ELR (cell line): ENCODE results near the gene ZNF816.
"Not testable (repeated sequence)": the region's sequence is repeated elsewhere in the genome, so short reads cannot be mapped to it uniquely, and the experiment has no call there.

Experiments used
- DNase-seq: peaks from one replicate; pipeline ENCODE4 v3.0.0-alpha.2; 2015; ENCODE audit warnings: low read depth

Gene ZNF816

DNA sequence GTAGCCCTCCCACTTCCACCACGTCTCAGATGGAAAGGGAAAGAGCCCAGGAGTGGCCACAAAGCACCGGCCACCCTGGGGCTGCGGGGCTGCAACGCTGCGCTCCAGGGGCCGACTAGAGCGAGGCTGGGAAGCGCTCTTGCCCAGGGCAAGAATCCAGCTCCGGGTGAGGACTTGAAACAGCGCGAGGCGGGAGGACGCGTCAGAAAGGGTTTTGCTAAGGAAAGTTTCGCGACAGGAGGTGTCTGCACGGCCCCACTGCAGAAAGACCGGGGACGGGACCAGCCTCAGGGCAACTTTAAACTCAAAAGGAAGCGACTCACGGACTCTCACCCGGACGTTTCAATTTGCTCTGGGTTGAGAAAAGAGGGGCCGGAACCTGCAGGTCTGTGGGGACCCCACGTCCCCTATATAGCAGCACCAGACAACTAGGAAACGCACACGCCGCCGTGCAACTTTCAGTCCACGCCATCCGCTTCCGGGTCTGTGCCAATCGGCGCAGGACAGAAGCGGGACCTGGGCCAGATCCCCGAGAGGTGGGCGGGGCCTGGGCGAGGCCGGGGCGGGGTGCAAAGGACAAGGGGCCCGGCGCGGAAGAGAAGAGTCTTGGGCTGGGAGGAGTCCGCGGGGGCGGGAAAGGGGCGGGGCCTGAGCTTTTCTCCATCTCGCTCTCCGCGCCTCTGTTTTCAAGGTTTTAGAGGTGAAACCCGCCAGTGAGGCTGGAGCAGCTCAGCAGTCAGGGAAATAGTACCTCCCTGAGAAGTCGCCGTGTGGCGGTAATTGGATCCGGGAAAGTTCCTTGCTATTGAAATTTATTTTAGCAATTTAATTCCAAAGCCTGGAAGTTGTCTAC, at the start of gene ZNF816:
ZNF816 (minus strand) TSS at position 488 of the 853 bp plus-strand sequence. CDS start 6,792 bp downstream, outside the sequence.
- peak; percentile 96 for DNase-seq

DNA sequence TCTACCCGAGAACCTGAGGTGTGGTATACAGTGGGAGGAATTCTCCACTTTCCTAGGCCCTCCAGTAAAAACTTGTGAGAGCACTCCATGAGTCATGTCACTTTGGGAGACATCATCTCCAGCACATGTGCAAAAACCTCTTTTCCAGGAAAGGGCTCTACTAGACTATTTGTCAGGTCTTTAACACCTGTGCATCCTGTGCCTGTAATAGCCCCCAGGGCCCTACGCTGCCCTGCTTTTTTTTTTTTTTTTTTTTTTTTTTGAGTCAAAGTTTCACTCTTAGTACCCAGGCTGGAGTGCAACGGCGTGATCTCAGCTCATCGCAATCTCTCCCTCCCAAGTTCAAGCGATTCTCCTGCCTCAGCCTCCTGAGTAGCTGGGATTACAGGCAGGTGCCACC, 49.3 kb upstream of the ZNF816 start:
- DNase-seq: no peak

DNA sequence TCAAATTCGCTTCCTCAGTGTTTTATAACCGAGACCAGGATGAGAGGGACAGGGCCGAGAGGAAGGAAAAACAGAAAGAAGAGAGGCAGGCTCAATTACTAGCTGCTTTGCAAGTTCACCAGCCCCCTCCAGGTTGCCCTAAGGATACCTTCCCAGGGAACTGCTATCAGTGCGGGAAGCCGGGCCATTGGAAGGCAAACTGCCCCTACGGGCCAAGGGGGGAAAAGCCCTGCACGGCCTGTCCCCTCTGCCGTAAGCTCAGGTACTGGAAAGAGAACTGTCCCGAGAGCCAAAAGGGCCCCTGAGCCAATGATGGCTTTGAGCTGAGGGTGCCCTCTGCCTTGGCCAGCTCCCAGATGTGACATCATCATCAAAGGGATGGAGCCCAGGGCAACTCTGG, 47.8 kb upstream of the ZNF816 start:
- DNase-seq: no peak

DNA sequence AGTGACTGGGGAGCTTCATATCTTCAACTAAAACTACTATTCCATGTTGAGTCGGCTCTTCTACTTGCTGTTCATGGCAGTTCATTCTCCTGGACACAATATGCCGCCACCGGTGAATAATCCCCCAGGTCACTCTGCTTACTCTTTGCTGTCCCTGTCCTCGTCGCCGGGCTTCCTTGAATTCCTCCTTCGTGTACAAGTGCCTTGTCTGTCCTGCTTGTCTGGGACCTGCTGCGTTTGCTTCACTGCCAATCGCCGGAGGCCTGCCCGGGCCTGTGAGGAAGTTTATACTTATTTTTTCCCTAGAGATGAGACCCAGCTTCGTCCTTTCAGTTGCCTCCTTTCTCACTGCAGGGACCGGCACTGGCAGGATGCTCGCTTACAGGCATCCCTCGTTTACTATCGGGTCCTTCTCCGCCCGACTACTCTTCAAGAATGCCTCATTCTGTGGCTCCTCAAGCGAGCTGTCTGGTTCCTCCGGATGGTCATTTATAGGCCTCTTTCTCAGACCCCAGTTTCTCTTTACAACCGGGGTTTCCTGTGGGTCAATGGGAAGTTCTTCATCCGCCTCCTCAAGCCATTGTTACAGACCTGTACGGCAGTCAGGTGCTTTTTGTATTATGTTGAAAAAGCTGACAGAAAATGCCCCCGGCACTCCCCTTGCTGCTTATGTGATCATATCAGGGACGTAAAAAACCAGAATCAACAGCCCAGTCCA, 45.5 kb upstream of the ZNF816 start:
- DNase-seq: no peak

DNA sequence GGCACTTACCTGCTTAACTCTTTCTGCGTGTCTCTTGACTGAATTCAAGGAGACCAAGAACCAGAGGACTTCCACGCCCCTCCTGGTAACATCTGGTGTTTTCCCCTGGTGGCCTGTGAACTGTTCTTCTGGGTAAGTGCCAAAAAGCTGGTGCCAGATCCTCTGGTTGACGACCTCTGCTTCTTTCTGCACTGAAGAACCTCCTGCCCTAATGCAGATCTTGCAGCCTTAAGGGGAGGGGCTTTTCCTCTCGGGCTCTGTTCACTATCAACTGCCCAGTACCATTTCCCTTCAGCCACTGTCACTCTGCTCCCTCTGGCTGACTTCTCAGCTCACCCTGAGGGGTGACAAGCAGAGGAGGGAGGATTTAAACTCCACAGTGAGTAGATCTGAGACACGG, 44.9 kb upstream of the ZNF816 start:
- no peak for DNase-seq

DNA sequence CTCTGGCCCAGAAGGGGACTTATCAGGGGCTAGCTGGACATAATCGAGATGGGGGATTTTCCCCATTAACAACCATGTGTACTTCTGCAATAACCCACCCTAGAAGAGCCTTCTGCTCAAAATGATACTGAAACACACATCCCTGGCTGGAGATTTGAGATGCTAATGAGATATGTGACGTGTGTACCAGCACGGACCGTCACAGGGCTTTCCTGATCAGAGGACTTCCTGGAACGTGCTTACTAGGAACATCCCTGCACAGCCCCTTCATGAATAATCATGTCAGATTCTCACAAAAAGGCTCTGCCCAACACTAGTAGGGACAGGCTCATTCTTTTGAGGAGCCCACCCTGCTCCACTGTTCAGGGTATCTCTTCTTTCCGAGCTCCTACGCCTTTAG, 44.5 kb upstream of the ZNF816 start:
- no peak for DNase-seq

DNA sequence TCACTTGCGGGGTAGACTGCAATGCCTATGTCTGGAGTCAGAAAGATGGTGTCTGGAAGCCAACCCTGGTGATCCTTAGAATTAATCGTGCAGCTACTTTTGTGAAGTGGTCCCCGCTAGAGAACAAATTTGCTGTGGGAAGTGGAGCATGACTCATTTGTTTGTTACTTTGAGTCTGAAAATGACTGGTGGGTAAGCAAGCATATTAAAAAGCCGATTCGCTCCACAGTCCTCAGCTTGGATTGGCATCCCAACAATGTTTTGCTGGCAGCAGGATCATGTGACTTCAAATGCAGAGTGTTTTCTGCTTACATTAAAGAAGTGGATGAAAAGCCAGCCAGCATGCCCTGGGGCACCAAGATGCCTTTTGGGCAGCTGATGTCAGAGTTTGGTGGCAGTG, 41.6 kb upstream of the ZNF816 start:
- DNase-seq: no peak

DNA sequence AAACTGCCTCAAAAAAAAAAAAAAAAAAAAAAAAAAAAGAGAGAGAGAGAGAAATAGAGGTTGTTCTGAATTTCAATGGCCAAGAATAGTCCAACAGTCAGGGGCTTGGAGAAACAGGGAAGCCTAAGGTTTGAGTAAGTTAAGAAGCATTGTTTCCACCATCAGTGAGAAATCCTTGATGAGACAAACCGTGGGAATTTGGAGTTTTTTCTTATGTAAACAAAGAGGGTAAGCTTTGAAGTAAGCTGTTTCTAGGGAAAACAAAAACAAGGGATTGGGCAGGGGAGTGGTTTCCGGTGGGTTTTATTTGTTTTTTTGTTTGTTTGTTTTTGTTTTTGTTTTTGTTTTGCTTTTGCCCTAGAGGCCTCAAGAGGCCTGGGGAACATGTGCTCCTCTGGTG, 39.8 kb upstream of the ZNF816 start:
- DNase-seq: peak; percentile 34

DNA sequence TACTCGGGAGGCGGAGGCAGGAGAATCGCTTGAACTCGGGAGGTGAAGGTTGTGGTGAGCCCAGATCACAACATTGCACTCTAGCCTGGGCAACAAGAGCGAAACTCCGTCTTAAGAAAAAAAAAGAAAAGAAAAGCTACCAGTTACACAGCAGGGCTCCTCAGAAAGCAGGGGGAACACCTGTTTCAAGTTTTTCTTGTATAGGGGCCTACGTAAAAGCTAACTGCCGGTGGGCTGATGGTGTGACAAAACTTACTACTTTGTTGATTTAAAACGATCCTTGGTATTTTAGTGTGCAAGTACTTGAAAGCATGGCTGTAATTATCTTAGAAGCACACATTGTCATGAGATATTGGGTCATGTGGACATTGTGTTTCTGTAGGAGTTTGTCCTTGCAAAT, 35.3 kb upstream of the ZNF816 start:
- DNase-seq: no peak

DNA sequence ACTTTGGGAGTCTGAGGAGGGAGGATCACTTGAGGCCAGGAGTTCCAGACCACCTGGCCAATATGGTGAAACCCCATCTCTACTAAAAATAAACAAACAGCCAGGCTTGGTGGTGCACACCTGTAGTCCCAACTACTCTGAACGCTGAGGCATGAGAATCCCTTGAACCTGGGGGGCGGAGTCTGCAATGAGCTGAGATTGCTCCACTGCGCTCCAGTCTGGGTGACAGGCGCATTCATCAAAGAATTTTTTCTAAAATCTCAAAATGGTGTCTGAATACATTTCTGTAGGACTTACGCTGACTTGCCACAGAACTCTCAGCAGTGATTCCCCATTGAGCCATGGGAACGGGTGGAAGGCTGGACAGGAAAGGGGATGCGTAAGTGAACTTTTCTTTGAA, 33.0 kb upstream of the ZNF816 start:
- DNase-seq: no peak

DNA sequence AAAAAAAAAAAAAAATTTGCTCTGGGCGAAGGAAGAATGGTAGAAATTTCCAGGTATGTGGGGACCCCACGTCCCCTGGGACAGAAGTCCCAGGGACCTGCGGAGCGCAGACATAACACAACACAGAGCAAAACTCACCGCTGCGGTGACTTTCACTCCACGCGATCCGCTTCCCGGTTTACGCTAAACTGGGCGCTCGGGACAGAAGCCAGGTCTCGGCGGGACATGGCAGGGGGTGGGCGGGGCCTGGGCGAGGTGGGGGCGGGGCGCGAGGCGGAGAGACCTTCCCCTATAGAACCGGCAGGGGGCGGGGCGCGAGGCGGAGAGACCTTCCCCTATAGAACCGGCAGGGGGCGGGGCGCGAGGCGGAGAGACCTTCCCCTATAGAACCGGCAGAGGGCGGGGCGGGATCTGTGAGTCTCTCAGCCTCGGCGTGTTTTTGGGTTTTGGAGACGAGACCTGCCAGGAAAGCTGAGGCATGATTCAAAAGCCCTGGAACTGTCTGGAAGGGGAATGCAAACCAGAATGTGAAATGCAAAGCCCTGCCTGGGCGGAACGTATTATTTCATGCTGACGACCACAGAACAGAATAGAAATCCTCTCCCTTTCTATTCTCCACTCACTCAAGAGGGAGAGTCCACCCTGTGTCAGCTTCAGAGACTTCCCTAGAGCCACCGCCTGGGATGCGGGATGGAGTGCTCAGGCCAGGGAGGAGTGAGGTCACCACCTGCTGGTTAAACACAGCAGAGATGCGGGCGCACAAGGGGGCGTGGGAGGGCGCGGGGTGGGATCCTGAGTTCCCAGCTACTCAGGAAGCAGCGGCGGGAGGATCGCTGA, 30.9 kb upstream of the ZNF816 start:
- peak; percentile 89 for DNase-seq

DNA sequence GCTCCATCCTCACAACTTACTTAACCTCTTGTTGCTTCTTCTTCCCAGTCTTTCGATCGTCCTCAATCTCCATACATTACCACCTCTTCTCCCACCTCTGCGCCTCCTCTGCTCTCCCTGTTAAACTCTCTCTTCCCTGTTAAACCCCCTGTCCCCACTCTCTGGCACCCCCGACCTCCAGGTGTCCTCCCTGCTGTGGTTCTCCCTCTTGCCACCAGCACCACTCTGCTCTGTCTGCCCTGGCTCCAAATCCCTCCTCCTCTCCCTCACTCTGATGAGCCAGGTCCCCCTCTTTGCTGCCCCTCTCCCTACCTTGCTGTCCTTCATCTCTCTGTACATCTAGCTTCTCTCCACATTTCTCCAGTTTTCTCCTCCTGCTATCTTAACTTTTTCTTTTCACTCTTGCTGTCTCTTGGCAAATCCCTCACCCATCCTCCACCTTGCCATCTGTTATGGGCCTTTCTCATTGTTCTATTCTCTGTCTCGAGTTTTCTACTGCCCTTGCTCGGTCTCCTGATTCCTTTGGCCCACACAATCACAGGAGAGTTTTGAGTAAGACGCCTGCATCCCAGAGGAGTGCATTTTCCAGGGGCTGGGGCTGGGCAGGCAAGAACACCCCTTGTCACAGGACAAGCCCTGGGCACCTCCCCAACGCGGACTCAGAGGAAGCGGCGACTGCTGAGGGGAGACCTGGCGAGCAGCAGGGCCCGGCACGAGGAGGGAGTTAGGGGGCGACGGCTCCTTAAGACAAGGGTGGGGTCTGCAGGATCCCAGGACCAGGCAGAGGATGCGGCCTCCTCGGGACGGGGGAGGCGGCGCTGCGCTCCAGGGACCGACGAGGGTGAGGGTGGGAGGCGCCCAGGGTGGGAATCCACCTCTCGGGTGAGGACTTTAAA, 29.7 kb upstream of the ZNF816 start:
- DNase-seq: peak; percentile 41

DNA sequence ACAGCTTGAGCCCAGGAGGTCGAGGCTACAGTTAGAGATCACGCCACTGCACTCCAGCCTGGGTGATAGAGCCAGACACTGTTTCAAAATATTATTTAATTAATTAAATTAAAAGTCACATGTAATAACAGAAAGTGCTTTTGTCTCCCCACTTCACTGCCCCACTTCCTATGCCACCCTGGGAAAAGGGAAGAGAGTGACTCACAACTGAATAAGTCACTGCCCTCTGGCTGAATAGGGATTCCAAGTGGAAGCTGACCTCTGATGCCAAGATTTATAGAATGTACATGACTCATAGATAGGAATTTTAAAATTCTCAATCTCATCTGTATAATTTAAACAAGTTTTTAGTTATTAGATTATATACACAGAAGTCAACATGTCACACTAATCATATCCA, 28.8 kb upstream of the ZNF816 start:
- DNase-seq: peak; percentile 95

DNA sequence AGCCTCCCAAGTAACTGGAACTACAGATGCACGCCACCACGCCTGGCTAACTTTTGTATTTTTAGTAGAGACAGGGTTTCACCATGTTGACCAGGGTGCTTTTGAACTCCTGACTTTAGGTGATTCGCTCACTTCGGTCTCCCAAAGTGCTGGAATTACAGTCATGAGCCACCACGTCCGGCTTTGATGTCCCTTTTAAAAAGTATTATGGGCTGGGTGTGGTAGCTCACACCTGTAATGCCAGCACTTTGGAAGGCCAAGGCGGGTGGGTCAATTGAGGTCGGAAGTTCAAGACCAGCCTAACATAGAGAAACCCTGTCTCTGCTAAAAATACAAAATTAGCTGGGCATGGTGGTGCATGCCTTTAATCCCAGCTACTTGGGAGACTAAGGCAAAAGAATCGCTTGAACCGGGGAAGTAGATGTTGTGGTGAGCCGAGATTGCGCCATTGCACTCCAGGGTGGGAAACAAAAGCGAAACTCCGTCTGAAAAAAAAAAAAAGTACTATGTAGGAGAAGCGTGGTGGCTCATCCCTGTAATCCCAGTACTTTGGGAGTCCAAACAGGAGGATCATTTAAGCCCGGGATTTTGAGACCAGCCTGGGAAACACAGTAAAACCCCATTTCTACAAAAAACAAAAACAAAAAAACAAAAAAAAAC, 28.2 kb upstream of the ZNF816 start:
- DNase-seq: peak; percentile 82

DNA sequence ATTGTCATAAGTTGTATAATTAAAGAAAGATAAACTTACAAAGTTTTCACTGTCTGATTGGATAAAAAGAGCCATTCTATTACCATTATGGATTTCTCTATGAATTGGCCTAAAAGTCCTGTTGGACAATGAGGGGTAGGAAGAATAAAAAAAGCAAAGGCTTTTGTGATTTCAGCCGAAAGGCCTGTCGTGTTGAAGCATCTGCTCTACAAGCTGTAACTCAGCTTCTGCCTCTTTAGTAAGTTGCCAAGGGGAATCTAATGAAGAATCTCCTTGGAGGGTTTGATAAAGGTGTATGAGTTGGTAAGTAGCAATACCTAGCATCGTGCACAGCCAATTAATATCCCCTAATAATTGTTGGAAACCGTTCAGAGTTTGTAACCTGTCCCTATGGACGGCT, 25.8 kb upstream of the ZNF816 start:
- DNase-seq: no peak

DNA sequence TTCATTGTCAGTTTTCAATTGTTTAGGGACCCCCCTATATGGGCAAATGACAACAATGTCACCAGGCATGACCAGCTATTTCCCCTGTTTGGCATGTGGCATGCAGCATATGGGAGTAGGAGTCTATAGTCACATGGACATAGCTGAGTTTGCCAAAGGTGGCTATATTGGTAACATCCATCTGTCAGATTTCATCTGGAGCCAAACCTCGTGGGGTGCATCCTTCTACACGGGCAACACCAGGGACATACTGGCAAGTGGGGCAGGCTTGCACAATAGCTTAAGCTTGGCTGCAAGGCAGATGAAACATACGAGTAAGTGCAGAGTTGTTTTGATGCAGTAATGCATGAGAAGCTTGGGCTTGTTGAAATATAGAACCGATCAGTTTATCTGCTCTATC, 24.5 kb upstream of the ZNF816 start:
- no peak for DNase-seq

DNA sequence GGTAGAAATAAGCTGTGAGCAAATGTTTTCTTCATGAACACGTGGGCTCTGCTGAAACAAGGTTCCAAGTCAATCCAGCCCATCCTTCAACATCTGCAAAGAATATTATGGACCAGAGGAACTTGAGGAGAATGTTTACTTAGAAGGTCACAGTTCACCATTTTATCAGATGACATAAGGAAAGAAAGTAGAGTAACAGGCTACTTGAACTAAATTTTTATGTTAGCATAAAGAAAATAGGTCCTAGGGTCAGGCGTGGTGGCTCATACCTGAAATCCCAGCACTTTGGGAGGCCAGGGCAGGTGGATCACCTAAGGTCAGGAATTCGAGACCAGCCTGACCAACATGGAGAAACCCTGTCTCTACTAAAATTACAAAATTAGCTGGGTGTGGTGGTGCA, 20.5 kb upstream of the ZNF816 start:
- DNase-seq: not testable (repeated sequence)

DNA sequence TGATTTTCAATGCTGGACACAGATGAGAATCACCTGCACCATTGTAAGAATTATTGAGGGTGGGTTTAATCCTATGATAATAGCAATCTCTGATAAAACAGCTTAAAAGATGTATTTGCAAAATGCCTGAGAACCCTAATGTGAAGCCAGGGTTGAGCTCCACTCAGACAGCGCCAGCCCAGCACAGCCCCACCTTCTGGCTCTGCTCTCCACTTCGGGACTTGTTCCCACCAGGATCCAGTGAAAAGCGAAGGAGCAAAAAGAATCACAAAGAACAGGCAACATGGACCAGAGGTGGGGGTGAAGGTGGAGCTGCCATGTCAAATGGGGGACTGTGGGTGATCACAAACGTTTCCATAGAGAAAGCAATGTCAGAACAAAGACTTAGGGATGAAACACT, 18.6 kb upstream of the ZNF816 start:
- no peak for DNase-seq

DNA sequence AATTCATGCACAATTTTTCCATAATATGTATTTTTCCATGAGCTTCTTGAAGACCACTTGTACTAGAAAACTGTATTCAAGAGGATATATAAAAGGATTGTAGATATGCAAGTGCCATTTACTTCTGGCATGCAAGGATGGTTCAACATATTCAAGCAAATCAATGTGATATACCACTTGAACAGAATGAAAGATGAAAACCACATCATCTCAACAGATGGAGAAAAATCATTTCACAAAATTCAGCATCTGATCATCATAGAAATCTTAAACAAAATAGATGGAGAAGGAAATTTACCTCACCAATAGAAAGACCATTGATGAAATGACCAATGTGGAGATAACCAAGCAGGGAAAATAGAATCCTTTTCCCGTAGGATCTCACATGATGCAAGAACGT, 5.1 kb upstream of the ZNF816 start:
- no peak for DNase-seq

DNA sequence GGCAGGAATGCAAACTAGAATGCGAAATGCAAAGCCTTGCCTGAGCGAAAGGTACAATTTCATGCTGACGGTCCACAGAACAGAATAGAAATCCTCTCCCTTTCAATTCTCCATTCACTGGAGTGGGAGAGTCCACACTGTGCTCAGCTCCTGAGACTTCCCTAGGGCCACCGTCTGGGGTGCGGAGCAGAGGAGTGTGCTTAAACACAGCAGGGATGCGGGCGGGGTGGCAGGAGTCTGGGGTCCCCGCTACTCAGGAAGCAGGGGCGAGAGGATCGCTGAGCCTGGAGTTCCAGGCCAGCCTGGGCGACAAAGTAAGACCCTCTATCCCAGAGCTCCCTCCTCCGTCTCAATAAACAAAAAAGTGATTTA, 552 bp upstream of the ZNF816 start:
- DNase-seq: peak; percentile 29

DNA sequence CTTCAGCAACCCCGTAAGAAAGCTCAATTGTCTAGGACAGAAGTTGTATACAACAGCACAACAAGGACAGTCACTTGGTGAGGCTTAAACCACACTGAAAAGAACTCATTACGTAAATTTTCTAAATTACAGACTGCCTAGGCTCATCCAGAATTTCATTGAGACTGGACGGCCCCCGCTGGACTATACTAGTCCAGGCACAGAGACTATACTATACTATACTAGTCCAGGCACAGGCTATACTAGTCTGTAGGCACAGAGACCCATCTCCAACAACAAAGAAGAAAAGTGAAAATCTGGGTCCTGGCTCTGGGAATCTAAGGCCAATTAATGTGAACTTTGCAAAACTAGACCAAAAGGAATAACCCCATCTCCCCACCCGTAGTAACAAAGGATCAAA, 700 bp downstream of the ZNF816 start:
- DNase-seq: no peak
